ENCODE results near the gene RPTOR.

DNA sequence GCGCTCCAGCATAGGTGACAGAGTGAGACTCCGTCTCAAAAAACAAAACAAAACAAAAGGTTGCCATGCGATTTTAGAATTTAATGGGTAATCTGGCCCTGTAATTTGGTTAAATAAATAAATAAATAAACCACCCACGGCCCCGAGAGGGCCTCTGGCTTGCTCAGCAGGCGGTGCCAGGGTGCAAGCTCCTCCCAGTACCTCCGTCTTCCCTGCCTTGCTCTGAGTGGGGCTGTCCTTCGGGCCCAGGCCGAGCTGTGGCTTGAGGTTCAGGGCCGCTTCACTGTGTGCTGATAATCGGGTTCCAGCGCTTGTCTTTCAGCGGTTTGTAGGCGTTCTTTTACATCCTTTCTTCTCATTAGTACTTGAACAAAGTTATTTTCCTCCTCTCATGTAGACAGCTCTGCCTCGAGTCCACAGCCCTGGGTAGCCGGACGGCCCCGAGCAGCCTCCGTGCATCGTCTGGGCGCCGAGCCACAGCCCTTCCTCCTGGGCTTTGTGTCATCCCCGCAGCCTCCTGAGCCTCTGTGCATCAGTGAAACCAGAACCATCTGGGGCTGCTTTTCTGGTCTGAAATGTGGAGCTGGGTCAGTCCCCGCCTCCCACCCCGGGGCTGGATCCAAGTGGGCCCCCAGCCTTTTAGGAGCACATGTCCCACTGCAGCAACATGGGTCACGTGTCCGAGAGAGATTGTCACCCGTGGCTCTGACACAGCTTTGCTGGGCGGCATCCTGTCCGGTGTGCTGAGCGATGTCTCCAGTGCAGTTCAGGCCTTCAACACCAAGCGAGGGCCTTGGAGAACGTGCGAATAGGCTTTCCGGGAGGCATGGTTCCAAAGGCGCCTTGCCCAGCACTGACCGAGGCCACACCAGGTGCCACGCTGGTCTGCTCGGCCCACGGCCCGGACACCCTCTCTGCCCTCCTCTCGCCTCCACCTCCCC lies 289.6 kb downstream of the RPTOR start:
- TF ChIP-seq, protein P1, sequence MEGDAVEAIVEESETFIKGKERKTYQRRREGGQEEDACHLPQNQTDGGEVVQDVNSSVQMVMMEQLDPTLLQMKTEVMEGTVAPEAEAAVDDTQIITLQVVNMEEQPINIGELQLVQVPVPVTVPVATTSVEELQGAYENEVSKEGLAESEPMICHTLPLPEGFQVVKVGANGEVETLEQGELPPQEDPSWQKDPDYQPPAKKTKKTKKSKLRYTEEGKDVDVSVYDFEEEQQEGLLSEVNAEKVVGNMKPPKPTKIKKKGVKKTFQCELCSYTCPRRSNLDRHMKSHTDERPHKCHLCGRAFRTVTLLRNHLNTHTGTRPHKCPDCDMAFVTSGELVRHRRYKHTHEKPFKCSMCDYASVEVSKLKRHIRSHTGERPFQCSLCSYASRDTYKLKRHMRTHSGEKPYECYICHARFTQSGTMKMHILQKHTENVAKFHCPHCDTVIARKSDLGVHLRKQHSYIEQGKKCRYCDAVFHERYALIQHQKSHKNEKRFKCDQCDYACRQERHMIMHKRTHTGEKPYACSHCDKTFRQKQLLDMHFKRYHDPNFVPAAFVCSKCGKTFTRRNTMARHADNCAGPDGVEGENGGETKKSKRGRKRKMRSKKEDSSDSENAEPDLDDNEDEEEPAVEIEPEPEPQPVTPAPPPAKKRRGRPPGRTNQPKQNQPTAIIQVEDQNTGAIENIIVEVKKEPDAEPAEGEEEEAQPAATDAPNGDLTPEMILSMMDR (IDR thresholded peaks at IDR 0.05 in 4 of 5, conservative IDR thresholded peaks at IDR 0.05 in 1 of 5), result no peak
- peak in 1 of 2 donors; percentile 13 for TF ChIP-seq POLR2A (IDR thresholded peaks at IDR 0.05)

Data from gastrocnemius medialis (tissue), 4 donors.